Fibroblast of mammary gland (primary cell): Measurements from ENCODE around the gene PPP2R1A.

ENCODE experiments used
- DNase-seq: peaks from one replicate; pipeline ENCODE4 v3.0.0-alpha.2; 2010; ENCODE audit warnings: low read depth
- H3K4me3 ChIP-seq: 2 replicates; pipeline ENCODE4 v1.5.1; 2011; ENCODE audit warnings: low read depth, mild to moderate bottlenecking, low read length, moderate library complexity; ENCODE audit not compliant: control insufficient read depth
- TF ChIP-seq, protein P1 (sequence below): conservative IDR thresholded peaks from 2 replicates; pipeline ENCODE4 v1.5.1; 2011; ENCODE audit warnings: low read depth, low read length, inconsistent platforms; ENCODE audit not compliant: control insufficient read depth, insufficient read depth

The PPP2R1A gene

DNA sequence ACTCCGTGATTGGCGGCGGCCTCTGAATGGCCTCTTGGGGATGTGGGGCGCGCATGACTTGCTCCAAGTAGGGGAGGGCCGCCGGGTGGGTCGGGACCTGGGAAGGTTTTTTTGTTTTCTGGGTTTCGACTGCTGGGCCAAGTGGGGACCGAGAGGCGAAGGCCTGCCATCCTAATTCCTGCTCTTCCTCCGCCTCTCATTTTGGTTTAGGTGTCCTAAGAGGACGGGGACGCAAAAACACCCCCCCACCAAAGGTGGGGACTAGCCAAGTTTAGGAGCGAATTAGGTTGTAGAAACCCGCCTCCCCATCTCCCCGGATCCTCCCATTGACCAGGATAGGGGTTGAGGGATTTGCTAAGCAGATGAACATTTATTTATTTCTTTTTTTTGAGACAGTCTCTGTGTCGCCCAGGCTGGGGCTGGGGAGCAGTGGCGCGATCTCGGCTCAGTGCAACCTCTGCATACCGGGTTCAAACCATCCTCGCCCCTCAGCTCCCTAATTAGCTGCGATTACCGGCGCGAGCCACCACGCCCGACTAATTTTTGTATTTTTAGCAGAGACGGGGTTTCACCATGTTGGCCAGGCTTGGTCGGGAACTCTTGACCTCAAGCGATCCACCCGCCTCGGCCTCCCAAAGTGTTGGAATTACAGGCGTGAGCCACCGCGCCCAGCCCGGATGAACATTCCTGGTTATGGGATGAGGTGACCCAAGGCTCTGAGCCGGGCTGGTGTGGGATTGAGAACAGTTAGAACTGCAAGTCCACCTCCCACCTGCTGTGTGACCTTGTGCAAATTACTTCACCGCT, 838 bp downstream of the PPP2R1A start:
- TF ChIP-seq, protein P1, sequence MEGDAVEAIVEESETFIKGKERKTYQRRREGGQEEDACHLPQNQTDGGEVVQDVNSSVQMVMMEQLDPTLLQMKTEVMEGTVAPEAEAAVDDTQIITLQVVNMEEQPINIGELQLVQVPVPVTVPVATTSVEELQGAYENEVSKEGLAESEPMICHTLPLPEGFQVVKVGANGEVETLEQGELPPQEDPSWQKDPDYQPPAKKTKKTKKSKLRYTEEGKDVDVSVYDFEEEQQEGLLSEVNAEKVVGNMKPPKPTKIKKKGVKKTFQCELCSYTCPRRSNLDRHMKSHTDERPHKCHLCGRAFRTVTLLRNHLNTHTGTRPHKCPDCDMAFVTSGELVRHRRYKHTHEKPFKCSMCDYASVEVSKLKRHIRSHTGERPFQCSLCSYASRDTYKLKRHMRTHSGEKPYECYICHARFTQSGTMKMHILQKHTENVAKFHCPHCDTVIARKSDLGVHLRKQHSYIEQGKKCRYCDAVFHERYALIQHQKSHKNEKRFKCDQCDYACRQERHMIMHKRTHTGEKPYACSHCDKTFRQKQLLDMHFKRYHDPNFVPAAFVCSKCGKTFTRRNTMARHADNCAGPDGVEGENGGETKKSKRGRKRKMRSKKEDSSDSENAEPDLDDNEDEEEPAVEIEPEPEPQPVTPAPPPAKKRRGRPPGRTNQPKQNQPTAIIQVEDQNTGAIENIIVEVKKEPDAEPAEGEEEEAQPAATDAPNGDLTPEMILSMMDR: no peak
- H3K4me3 ChIP-seq: peak overlapping the region; percentile 86
- DNase-seq: peak; percentile 55

DNA sequence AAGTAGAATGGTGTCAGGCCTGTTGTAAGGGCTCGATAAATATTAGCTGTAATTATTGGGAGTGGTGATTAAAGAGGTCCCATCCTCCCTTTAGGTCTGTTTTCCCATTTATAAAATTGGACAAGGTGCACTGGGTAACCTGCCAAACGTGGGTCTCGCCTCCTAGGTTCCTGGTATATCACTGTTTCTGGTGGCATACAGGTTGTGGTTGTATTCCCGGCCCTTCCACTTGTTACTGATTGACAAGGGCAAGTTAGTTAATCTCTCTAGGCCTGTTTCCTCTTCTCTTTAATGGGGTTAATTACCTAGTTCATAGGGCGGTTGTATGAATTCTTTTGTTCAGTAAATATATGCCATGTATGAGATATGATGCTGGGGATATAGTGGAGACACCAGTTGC, 1.5 kb downstream of the PPP2R1A start:
- no peak for DNase-seq
- TF ChIP-seq, protein P1: no peak
- peak overlapping the region; percentile 86 for H3K4me3 ChIP-seq

DNA sequence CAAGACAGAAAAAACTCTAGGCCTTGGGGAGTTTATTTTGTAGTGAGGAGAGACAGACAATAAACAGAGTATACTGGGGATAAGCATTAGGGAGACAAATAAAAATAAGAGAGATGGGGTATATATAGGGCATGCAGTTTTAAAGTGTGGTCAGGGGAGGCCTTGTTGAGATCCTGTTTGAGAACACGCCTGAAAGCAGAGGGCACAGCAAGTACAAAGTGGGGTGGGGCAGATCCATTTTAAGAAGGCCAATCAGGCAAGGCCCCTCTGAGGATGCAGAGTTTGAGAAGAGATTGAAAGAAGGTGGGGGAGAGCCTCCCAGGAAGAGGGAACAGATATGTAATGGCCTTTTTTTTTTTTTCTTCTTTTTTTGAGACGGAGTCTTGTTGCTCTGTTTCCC, 2.1 kb downstream of the PPP2R1A start:
- TF ChIP-seq, protein P1: no peak
- H3K4me3 ChIP-seq: peak overlapping the region; percentile 86
- DNase-seq: no peak

DNA sequence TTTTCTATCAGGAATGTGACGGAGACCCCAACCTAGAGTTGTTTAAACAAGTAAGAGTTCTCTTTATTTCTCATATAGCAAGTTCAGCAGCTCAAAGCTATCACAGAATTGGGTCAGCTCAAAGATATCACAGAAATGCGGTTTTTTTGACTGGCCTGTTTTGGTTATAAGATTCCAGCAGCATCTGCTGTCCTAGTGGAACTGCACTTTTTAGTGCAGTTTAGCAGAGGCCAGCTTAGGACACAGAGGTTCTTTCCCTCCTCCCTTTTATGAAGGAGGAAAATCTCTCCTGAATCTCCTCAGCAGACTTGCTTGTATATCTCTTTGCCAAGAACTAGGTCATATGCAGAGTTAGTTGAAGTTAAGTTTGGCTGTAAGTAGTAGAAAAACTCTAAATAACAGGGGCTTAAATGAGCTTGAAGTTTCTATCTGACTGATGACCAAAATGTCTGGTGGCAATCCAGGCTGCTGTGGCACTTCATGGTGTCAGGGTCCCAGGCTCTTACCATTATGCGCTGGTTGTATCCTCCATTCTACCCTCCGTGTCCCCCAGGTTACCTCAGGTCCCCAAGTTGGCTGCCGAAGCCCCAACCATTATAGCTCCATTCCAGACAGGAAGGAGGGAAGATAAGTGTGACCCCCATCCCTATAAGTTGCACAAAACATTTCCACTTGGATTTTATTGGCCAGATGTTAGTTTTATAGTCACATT, 6.6 kb downstream of the PPP2R1A start:
- TF ChIP-seq, protein P1: no peak

DNA sequence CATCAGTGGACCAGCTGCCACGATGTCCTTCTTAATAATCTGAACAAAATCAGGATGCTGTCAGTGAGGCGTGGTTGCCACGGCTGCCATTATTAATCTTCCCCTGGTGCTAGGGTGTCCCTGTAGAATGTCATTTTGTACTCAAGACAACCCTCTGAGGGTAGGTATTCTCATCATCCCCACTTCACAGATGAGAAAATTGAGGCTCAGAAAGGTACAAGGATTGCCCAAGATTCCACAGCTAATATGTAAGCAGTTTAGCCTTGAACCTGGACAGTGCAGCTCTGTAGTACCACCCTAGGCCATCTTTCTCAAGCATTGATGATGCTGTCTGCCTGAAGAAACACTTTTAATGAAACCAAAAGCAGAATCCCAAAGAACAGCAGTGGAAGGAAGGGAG, 8.1 kb downstream of the PPP2R1A start:
- TF ChIP-seq, protein P1: no peak
- DNase-seq: no peak

More for the DNA sequence above, 6.6 kb downstream of the PPP2R1A start:
- H3K4me3 ChIP-seq: no peak overlapping the region
- no peak for DNase-seq

DNA sequence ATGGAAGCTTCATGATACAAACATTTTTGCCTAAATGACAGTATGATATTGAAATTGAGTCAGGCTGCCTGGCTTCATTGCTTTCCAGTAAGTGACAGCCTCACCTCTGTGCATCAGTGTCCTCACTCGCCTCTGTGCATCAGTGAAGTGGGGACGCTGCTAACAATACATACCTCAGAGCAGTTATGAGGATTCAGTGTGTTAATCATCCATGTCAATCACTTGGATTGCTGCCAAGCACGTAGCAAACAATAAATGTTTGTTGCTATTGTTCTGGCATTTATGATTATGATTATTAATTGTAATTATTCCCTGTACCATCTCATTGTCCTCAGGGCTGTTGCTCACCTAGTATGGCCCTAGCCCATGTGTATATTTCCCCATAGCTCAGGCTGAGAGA, 8.8 kb downstream of the PPP2R1A start:
- no peak for DNase-seq
- TF ChIP-seq, protein P1: no peak

More for the DNA sequence above, 8.1 kb downstream of the PPP2R1A start:
- no peak overlapping the region for H3K4me3 ChIP-seq

More for the DNA sequence above, 8.8 kb downstream of the PPP2R1A start:
- H3K4me3 ChIP-seq: no peak overlapping the region
